Prostate gland (tissue), 2 donors: Measurements from ENCODE around the gene VAPA. TPM values are rescaled to one million over a fixed set of nuclear protein-coding genes. Genes with fewer than 3 reads are reported as not detected.
"Not testable (repeated sequence)": the region's sequence is repeated elsewhere in the genome, so short reads cannot be mapped to it uniquely, and the experiment has no call there.

Experiments used
- DNase-seq: peaks from one replicate; pipeline ENCODE4 v3.0.0-alpha.2; 2019; ENCODE audit warnings: low spot score
- H3K27ac ChIP-seq, 2 donors: fragments of 200-600 bp; sonication (generic); 2 replicates each; pipeline ENCODE4 v1.5.1; 2017 to 2019
- H3K27me3 ChIP-seq: fragments of 200-600 bp; sonication (generic); replicated peaks from 2 replicates; pipeline ENCODE4 v1.5.1; 2019; ENCODE audit not compliant: insufficient read depth
- H3K36me3 ChIP-seq, 2 donors: fragments of 200-600 bp; sonication (generic); 1 replicate in 1 of 2; 2 replicates in 1 of 2; pipeline versions ENCODE4 v1.5.1 to v1.8.1; 2017 to 2019
- H3K4me1 ChIP-seq: fragments of 200-600 bp; sonication (generic); replicated peaks from 2 replicates; pipeline ENCODE4 v1.5.1; 2019
- H3K4me3 ChIP-seq, 2 donors: fragments of 200-600 bp; sonication (generic); 2 replicates each; pipeline ENCODE4 v1.5.1; 2017 to 2019
- H3K9me3 ChIP-seq: fragments of 200-600 bp; sonication (generic); 2 replicates; pipeline ENCODE4 v1.5.1; 2017
- POLR2A ChIP-seq: fragments of 450-650 bp; IDR thresholded peaks from one replicate; pipeline ENCODE4 v1.6.1; 2016; ENCODE audit warnings: antibody characterized with exemption, mild to moderate bottlenecking
- POLR2AphosphoS5 ChIP-seq: sonication (generic); formaldehyde crosslinking; IDR thresholded peaks from one replicate; pipeline ENCODE4 v1.6.1; 2017; ENCODE audit warnings: antibody characterized with exemption
- WGBS: methylation state at CpG from one replicate; pipeline ENCODE4 v1.1.5; 2018; 5-methylcytosine and 5-hydroxymethylcytosine counted together
- intact Hi-C: fragments of 100-400 bp; cut with DNase I; formaldehyde crosslinking; loops from one replicate; pipeline ENCODE4 v1.14.2; 2022
- total RNA-seq, 2 donors: library from RNA; depleted of rRNA; stranded (reverse); fragments of >200 nt; gene quantifications; one replicate each; pipeline ENCODE4 v1.1.0, GENCODE V29; 2016
- TF ChIP-seq, protein P1 (sequence below), 4 experiments: fragments of 200-600 bp in 2 of 4; fragments of 450-650 bp in 2 of 4; sonication (generic) in 2 of 4; IDR thresholded peaks; 1 replicate in 3 of 4; 2 replicates in 1 of 4; pipeline ENCODE4 v1.5.1; 2016 to 2019; ENCODE audit warnings: antibody characterized with exemption in 4 of 4, mild to moderate bottlenecking in 2 of 4, moderate library complexity in 2 of 4

The VAPA gene
- total RNA-seq, 2 donors from 2014 or later, result 140 to 183 TPM

DNA sequence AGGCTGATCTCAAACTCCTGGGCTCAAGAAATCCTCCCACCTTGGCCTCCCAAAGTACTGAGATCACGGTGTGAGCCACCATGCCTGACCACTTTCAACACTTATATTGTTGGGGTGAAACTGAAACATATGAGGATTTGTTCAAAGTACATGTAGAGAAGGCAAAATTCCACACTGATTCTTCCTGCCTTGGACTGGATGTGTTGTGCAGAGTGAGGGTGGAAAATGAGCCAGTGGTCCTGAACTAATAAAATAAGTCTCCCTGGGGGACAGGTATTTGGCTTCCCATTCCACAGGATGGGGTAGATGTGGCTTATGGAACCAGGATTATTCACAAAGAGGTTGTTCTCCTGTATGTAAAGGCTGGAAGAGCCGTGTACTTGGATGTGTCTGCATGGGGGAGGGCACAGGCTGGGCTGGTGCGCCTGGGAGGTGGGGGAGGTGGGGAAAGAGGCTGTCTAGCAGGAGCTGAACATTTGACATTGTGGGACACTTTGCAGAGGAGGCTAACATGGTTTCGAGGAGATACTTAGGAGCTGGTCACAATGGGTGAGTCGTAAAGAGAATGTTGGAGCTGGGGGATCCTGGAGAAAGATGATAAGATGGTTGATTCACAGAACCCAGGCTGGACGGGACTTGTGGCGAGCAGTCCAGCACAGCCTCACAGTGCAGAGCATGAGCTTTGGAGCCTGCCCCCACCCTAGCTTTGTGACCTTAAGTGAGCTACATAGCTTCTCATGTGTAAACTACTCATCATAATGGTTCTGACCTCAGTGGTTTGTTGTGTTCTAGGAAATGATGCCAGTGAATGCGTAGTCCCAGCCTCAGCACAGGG is 28.4 kb upstream of the VAPA start, which contains the start of gene TXNDC2:
Gene TXNDC2, plus strand, starts transcription at position 804 of the 835 bp plus-strand sequence. CDS start 708 bp downstream, outside the sequence.
- no peak within 1 kb of the TSS for H3K27ac ChIP-seq
- no peaks in the 10 kb centered on the region for H3K4me1 ChIP-seq
- H3K4me3 ChIP-seq, result no peak within 1 kb of the TSS
- no peaks in the 10 kb centered on the region for H3K36me3 ChIP-seq
- H3K27me3 ChIP-seq, result no peaks in the 10 kb centered on the region
- 89% methylated on average over 8 of the region's 8 CpGs for WGBS
- DNase-seq, result no peak
- intact Hi-C loops, result no loop called here
- TF ChIP-seq, protein P1, sequence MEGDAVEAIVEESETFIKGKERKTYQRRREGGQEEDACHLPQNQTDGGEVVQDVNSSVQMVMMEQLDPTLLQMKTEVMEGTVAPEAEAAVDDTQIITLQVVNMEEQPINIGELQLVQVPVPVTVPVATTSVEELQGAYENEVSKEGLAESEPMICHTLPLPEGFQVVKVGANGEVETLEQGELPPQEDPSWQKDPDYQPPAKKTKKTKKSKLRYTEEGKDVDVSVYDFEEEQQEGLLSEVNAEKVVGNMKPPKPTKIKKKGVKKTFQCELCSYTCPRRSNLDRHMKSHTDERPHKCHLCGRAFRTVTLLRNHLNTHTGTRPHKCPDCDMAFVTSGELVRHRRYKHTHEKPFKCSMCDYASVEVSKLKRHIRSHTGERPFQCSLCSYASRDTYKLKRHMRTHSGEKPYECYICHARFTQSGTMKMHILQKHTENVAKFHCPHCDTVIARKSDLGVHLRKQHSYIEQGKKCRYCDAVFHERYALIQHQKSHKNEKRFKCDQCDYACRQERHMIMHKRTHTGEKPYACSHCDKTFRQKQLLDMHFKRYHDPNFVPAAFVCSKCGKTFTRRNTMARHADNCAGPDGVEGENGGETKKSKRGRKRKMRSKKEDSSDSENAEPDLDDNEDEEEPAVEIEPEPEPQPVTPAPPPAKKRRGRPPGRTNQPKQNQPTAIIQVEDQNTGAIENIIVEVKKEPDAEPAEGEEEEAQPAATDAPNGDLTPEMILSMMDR (IDR thresholded peaks at IDR 0.05), result no peak
- no peak for TF ChIP-seq POLR2AphosphoS5
- TF ChIP-seq POLR2A, result no peak
- H3K9me3 ChIP-seq, result no peaks in the 10 kb centered on the region

DNA sequence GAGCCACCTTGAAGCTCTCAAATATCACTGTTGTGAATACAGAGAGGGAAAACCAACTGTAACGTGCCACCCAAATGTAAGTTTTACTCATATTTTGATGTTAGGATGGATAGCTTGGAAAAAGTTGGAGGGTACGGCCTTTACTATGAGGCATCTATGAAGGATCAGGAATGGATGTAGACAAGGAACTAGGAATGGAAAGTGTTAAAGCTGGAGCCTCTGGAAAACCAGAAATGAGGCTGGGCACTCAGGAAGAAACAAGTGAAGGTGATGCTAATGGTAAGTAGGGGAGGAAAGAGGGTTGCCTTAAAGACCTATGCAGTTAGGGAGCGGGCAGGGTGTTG is 27.8 kb upstream of the VAPA start:
- no peak overlapping the region for H3K27ac ChIP-seq
- no peaks in the 10 kb centered on the region for H3K4me1 ChIP-seq
- no peaks in the 10 kb centered on the region for H3K27me3 ChIP-seq
- no peak overlapping the region for H3K4me3 ChIP-seq
- DNase-seq, result no peak
- WGBS, result 94% methylated on average over 3 of the region's 3 CpGs
- H3K36me3 ChIP-seq, result no peaks in the 10 kb centered on the region
- intact Hi-C loops, result no loop called here
- H3K9me3 ChIP-seq, result no peaks in the 10 kb centered on the region
- TF ChIP-seq, protein P1 (IDR thresholded peaks at IDR 0.05), result no peak
- TF ChIP-seq POLR2AphosphoS5, result no peak
- TF ChIP-seq POLR2A, result no peak

- H3K9me3 ChIP-seq, result no peaks in the 10 kb centered on the region
- H3K36me3 ChIP-seq, result no peaks in the 10 kb centered on the region
- H3K27me3 ChIP-seq, result no peaks in the 10 kb centered on the region
- no peaks in the 10 kb centered on the region for H3K4me1 ChIP-seq
- TF ChIP-seq POLR2AphosphoS5, result peak; percentile 66
- no peak for TF ChIP-seq POLR2A
- H3K4me3 ChIP-seq, result no peak overlapping the region
- WGBS, result 75% methylated on average over 5 of the region's 5 CpGs
- DNase-seq, result no peak
- intact Hi-C loops, result no loop called here
- peak overlapping the region in 1 of 2 donors; percentile 63 for H3K27ac ChIP-seq
These were observed 25.8 kb upstream of the VAPA start for GRCh38 chr18:9887992-9888391.

- no peak overlapping the region for H3K4me3 ChIP-seq
- no peaks in the 10 kb centered on the region for H3K9me3 ChIP-seq
- no peak for DNase-seq
- WGBS, result 80% methylated on average over 5 of the region's 5 CpGs
- H3K4me1 ChIP-seq, result no peaks in the 10 kb centered on the region
- TF ChIP-seq POLR2A (no peak), POLR2AphosphoS5 (no peak)
- TF ChIP-seq, protein P1 (IDR thresholded peaks at IDR 0.05), result no peak
- H3K27ac ChIP-seq, result no peak overlapping the region
- H3K36me3 ChIP-seq, result no peaks in the 10 kb centered on the region
- intact Hi-C loops, result no loop called here
- no peaks in the 10 kb centered on the region for H3K27me3 ChIP-seq
These were observed 23.6 kb upstream of the VAPA start for GRCh38 chr18:9890196-9890595.

DNA sequence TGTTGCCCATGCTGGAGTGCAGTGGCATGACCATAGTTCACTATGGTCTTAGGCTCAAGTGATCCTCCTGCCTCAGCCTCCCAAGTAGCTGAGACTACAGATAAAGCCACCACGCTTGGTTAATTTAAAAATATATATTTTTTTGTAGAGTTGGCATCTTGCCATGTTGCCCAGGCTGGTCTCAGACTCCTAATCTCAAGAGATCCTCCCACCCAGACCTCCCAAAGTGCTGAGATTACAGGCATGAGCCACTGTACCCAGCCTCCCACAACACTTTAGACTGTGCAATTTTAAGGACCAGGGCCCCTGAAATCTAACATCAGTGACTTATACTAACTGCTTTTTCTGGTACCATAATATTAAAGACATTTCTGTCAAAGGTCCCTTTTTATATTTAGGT is 22.9 kb upstream of the VAPA start:
- WGBS, result 96% methylated on average over 1 of the region's 1 CpG
- Histone ChIP-seq H3K4me1 (no peaks in the 10 kb centered on the region), H3K9me3 (no peaks in the 10 kb centered on the region), H3K27ac (no peak overlapping the region), H3K4me3 (no peak overlapping the region), H3K27me3 (no peaks in the 10 kb centered on the region), H3K36me3 (no peaks in the 10 kb centered on the region)
- intact Hi-C loops, result no loop called here
- TF ChIP-seq, protein P1 (IDR thresholded peaks at IDR 0.05), result no peak
- no peak for DNase-seq

GRCh38 chr18:9891515-9891914 is 22.3 kb upstream of the VAPA start:
- H3K27ac ChIP-seq, H3K4me3 ChIP-seq, H3K9me3 ChIP-seq, intact Hi-C loops, H3K36me3 ChIP-seq, DNase-seq, H3K27me3 ChIP-seq, H3K4me1 ChIP-seq: not testable (repeated sequence)
- WGBS, result 76% methylated on average over 4 of the region's 4 CpGs
